SK-N-SH (cell line): Measurements from ENCODE around the gene IL9. TPM values are rescaled to one million over a fixed set of nuclear protein-coding genes. Genes with fewer than 3 reads are reported as not detected.

Experiments used
- CTCF ChIA-PET: fragments of 300-600, 350-600 bp; formaldehyde crosslinking; extraction: SDS; loops from one replicate; lab custom pipeline; 2021; lab: Yijun Ruan, JAX
- POLR2A ChIA-PET: fragments of 350-600 bp; sonication (Branson Sonifier 250); formaldehyde crosslinking; extraction: SDS; loops from one replicate; lab custom pipeline; 2020; ENCODE audit warnings: antibody characterized with exemption, inconsistent platforms; lab: Yijun Ruan, JAX
- DNase-seq: peaks from one replicate; pipeline ENCODE4 v3.0.0; 2012
- H2AFZ ChIP-seq: fragments of 200-600 bp; sonication (generic); 2 replicates; pipeline ENCODE4 v1.8.1; 2016; ENCODE audit warnings: antibody characterized with exemption, mild to moderate bottlenecking, low read depth
- H3F3A ChIP-seq: fragments of 200-600 bp; sonication (generic); replicated peaks from 2 replicates; pipeline ENCODE3; 2016; ENCODE audit warnings: antibody characterized with exemption, mild to moderate bottlenecking; ENCODE audit not compliant: insufficient read depth
- H3K27ac ChIP-seq, 2 experiments: fragments of 200-500 bp in 1 of 2; fragments of 200-600 bp in 1 of 2; sonication (Bioruptor generic) in 1 of 2; sonication (generic), shearing (Covaris generic) in 1 of 2; 2 replicates each; pipeline versions ENCODE4 v1.5.1 to v1.6.1; 2014 to 2016; ENCODE audit warnings: low read depth in 2 of 2, inconsistent platforms in 1 of 2, low read length in 1 of 2, mild to moderate bottlenecking in 1 of 2, mixed read lengths in 1 of 2
- H3K27me3 ChIP-seq: fragments of 200-600 bp; sonication (generic), shearing (Covaris generic); 2 replicates; pipeline ENCODE4 v1.6.1; 2016; ENCODE audit warnings: mixed run types; ENCODE audit not compliant: insufficient read depth
- H3K36me3 ChIP-seq, 2 experiments: fragments of 200-500 bp in 1 of 2; fragments of 200-600 bp in 1 of 2; sonication (Bioruptor generic) in 1 of 2; sonication (generic) in 1 of 2; replicated peaks in 1 of 2; 2 replicates each; pipeline versions ENCODE3 to v1.5.1; 2014 to 2016; ENCODE audit warnings: low read length in 1 of 2, mild to moderate bottlenecking in 1 of 2; ENCODE audit not compliant: insufficient read depth in 2 of 2, control insufficient read depth in 1 of 2
- H3K4me1 ChIP-seq, 2 experiments: fragments of 200-500 bp in 1 of 2; fragments of 200-600 bp in 1 of 2; sonication (Bioruptor generic) in 1 of 2; sonication (generic), shearing (Covaris generic) in 1 of 2; 2 replicates each; pipeline versions ENCODE4 v1.5.1 to v1.6.1; 2014 to 2016; ENCODE audit warnings: low read depth in 1 of 2, low read length in 1 of 2, mixed run types in 1 of 2; ENCODE audit not compliant: insufficient read depth in 2 of 2, control insufficient read depth in 1 of 2
- H3K4me2 ChIP-seq: fragments of 200-600 bp; sonication (generic), shearing (Covaris generic); 2 replicates; pipeline ENCODE4 v1.6.1; 2017; ENCODE audit warnings: mixed run types
- H3K4me3 ChIP-seq, 2 experiments: fragments of 200-500 bp in 1 of 2; fragments of 200-600 bp in 1 of 2; sonication (Bioruptor generic) in 1 of 2; sonication (generic), shearing (Covaris generic) in 1 of 2; 2 replicates each; pipeline versions ENCODE4 v1.5.1 to v1.8.1; 2014 to 2016; ENCODE audit warnings: low read depth in 2 of 2, inconsistent platforms in 1 of 2, low read length in 1 of 2, mild to moderate bottlenecking in 1 of 2, mixed read lengths in 1 of 2, moderate library complexity in 1 of 2
- H3K79me2 ChIP-seq: fragments of 200-600 bp; sonication (generic); 2 replicates; pipeline ENCODE4 v1.8.1; 2017; ENCODE audit warnings: mild to moderate bottlenecking; ENCODE audit not compliant: insufficient read depth
- H3K9ac ChIP-seq: fragments of 200-600 bp; sonication (generic); 2 replicates; pipeline ENCODE4 v1.6.1; 2017; ENCODE audit warnings: mixed run types
- H3K9me2 ChIP-seq: fragments of 200-600 bp; sonication (generic); 2 replicates; pipeline ENCODE4 v1.6.1; 2017; ENCODE audit warnings: mixed run types
- H3K9me3 ChIP-seq: fragments of 200-600 bp; sonication (generic); 2 replicates; pipeline ENCODE4 v1.6.1; 2017; ENCODE audit warnings: mixed run types, mild to moderate bottlenecking, moderate library complexity
- H4K20me1 ChIP-seq: fragments of 200-600 bp; sonication (generic); 2 replicates; pipeline ENCODE4 v1.6.1; 2017; ENCODE audit warnings: mild to moderate bottlenecking, mixed run types; ENCODE audit not compliant: insufficient read depth
- ELF1 ChIP-seq: IDR thresholded peaks from 2 replicates; pipeline ENCODE4 v1.4.0; 2012
- EP300 ChIP-seq, 2 experiments: IDR thresholded peaks; 2 replicates each; pipeline versions ENCODE4 v1.4.0 to v1.6.1; 2012; ENCODE audit warnings: borderline replicate concordance in 1 of 2, low read depth in 1 of 2, low read length in 1 of 2
- IRF3 ChIP-seq: fragments of 150-350 bp; IDR thresholded peaks from 2 replicates; pipeline ENCODE4 v1.6.1; 2016; ENCODE audit warnings: mild to moderate bottlenecking, low read depth, low read length
- MEF2A ChIP-seq: IDR thresholded peaks from 2 replicates; pipeline ENCODE4 v1.4.0; 2012; ENCODE audit warnings: low read depth, borderline replicate concordance
- PBX3 ChIP-seq: IDR thresholded peaks from 2 replicates; pipeline ENCODE4; 2012
- RAD21 ChIP-seq: IDR thresholded peaks from 2 replicates; pipeline ENCODE4 v1.6.1; 2012; ENCODE audit warnings: mild to moderate bottlenecking, low read length
- RCOR1 ChIP-seq: fragments of 150-350 bp; IDR thresholded peaks from 2 replicates; pipeline ENCODE4 v1.6.1; 2017; ENCODE audit warnings: antibody characterized with exemption, low read length
- RFX5 ChIP-seq: IDR thresholded peaks from 2 replicates; pipeline ENCODE4 v1.6.1; 2012; ENCODE audit warnings: mild to moderate bottlenecking, improper control_type of control experiment, low read length
- SIN3A ChIP-seq: IDR thresholded peaks from 2 replicates; pipeline ENCODE4 v1.6.1; 2012; ENCODE audit warnings: low read depth, mild to moderate bottlenecking, low read length, moderate library complexity, borderline replicate concordance
- WGBS: methylation state at CpG from one replicate; pipeline ENCODE4 v1.1.6; 2017; ENCODE audit warnings: low lambda C conversion rate; 5-methylcytosine and 5-hydroxymethylcytosine counted together
- polyA plus RNA-seq, 3 experiments: library from polyadenylated mRNA; depleted of rRNA; stranded (reverse); fragments of >200 nt; gene quantifications; 2 replicates each; pipeline ENCODE4 v1.2.3, GENCODE V29; 2012
- TF ChIP-seq, protein P1 (sequence below): fragments of 150-350 bp; IDR thresholded peaks from 2 replicates; pipeline ENCODE4 v1.6.1; 2017; ENCODE audit warnings: antibody characterized with exemption, low read length, low read depth, borderline replicate concordance
- TF ChIP-seq, protein P2 (sequence below): IDR thresholded peaks from 2 replicates; pipeline ENCODE4 v1.4.0; 2012; ENCODE audit warnings: low read depth
- TF ChIP-seq, protein P3 (sequence below): IDR thresholded peaks from 2 replicates; pipeline ENCODE4 v1.4.0; 2012; ENCODE audit warnings: low read depth, borderline replicate concordance
- TF ChIP-seq, protein P4 (sequence below): IDR thresholded peaks from 2 replicates; pipeline ENCODE4 v1.6.1; 2012; ENCODE audit warnings: mild to moderate bottlenecking, low read depth, low read length, moderate library complexity

IL9 gene
- polyA plus RNA-seq, 1 of the 3 experiments (the other 2 are of a cell fraction) = not detected

GRCh38 chr5:135941711-135942110 lies 46.1 kb upstream of the IL9 start:
- H3K9me3 ChIP-seq = no peaks in the 10 kb centered on the region
- H3K4me1 ChIP-seq = no peaks in the 10 kb centered on the region
- peaks cover 33% of the 10 kb centered on the region for H3F3A ChIP-seq
- WGBS = 64% methylated on average over 2 of the region's 2 CpGs
- H4K20me1 ChIP-seq = no peaks in the 10 kb centered on the region
- H3K36me3 ChIP-seq = peaks cover 34 to 40% of the 10 kb centered on the region in 2 experiments
- peaks cover 8% of the 10 kb centered on the region; the same call in 1 of the 2 replicates for H3K79me2 ChIP-seq
- H3K9ac ChIP-seq = no peak overlapping the region
- POLR2A ChIA-PET = no interaction called here
- no peak overlapping the region for H3K27ac ChIP-seq
- no peak for DNase-seq
- CTCF ChIA-PET = interaction anchor here (1.0 to 3.3 kb wide), 10 partner anchors 9 to 271 kb away, joined by 3 to 20 read pairs (median 4); no protein-coding TSS in a partner anchor
- no peaks in the 10 kb centered on the region for H3K9me2 ChIP-seq
- H2AFZ ChIP-seq = no peak overlapping the region
- no peak overlapping the region for H3K4me3 ChIP-seq
- no peak overlapping the region for H3K4me2 ChIP-seq
- H3K27me3 ChIP-seq = no peaks in the 10 kb centered on the region
- TF ChIP-seq EP300 (IDR thresholded peaks at IDR 0.05; ENCODE audit: borderline replicate concordance in 1 of 2, low read depth in 1 of 2, low read length in 1 of 2) (no peak), ELF1 (no peak), SIN3A (no peak), RAD21 (no peak), RCOR1 (no peak), RFX5 (no peak)
- TF ChIP-seq, protein P1, sequence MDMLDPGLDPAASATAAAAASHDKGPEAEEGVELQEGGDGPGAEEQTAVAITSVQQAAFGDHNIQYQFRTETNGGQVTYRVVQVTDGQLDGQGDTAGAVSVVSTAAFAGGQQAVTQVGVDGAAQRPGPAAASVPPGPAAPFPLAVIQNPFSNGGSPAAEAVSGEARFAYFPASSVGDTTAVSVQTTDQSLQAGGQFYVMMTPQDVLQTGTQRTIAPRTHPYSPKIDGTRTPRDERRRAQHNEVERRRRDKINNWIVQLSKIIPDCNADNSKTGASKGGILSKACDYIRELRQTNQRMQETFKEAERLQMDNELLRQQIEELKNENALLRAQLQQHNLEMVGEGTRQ = no peak
- TF ChIP-seq, protein P2, sequence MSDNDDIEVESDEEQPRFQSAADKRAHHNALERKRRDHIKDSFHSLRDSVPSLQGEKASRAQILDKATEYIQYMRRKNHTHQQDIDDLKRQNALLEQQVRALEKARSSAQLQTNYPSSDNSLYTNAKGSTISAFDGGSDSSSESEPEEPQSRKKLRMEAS = no peak
- TF ChIP-seq, protein P3, sequence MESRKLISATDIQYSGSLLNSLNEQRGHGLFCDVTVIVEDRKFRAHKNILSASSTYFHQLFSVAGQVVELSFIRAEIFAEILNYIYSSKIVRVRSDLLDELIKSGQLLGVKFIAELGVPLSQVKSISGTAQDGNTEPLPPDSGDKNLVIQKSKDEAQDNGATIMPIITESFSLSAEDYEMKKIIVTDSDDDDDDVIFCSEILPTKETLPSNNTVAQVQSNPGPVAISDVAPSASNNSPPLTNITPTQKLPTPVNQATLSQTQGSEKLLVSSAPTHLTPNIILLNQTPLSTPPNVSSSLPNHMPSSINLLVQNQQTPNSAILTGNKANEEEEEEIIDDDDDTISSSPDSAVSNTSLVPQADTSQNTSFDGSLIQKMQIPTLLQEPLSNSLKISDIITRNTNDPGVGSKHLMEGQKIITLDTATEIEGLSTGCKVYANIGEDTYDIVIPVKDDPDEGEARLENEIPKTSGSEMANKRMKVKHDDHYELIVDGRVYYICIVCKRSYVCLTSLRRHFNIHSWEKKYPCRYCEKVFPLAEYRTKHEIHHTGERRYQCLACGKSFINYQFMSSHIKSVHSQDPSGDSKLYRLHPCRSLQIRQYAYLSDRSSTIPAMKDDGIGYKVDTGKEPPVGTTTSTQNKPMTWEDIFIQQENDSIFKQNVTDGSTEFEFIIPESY = no peak

- Histone ChIP-seq H3K9me3 (no peaks in the 10 kb centered on the region), H2AFZ (no peak overlapping the region), H3K79me2 (peaks cover 51% of the 10 kb centered on the region), H3F3A (peaks cover 18% of the 10 kb centered on the region), H3K9me2 (no peaks in the 10 kb centered on the region), H3K4me1 (no peaks in the 10 kb centered on the region; a peak in 1 of 4 replicates), H3K4me3 (no peak overlapping the region), H3K36me3 (peaks cover 36 to 53% of the 10 kb centered on the region in 2 experiments), H3K27me3 (no peaks in the 10 kb centered on the region), H4K20me1 (no peaks in the 10 kb centered on the region), H3K27ac (no peak overlapping the region), H3K4me2 (no peak overlapping the region), H3K9ac (no peak overlapping the region)
- DNase-seq = no peak
- WGBS = 93% methylated on average over 5 of the region's 5 CpGs
- ChIA-PET POLR2A (no interaction called here), CTCF (interaction anchor here (0.9 to 2.6 kb wide), 8 partner anchors 8 to 276 kb away, joined by 3 to 13 read pairs (median 4); no protein-coding TSS in a partner anchor)
- TF ChIP-seq, protein P4, sequence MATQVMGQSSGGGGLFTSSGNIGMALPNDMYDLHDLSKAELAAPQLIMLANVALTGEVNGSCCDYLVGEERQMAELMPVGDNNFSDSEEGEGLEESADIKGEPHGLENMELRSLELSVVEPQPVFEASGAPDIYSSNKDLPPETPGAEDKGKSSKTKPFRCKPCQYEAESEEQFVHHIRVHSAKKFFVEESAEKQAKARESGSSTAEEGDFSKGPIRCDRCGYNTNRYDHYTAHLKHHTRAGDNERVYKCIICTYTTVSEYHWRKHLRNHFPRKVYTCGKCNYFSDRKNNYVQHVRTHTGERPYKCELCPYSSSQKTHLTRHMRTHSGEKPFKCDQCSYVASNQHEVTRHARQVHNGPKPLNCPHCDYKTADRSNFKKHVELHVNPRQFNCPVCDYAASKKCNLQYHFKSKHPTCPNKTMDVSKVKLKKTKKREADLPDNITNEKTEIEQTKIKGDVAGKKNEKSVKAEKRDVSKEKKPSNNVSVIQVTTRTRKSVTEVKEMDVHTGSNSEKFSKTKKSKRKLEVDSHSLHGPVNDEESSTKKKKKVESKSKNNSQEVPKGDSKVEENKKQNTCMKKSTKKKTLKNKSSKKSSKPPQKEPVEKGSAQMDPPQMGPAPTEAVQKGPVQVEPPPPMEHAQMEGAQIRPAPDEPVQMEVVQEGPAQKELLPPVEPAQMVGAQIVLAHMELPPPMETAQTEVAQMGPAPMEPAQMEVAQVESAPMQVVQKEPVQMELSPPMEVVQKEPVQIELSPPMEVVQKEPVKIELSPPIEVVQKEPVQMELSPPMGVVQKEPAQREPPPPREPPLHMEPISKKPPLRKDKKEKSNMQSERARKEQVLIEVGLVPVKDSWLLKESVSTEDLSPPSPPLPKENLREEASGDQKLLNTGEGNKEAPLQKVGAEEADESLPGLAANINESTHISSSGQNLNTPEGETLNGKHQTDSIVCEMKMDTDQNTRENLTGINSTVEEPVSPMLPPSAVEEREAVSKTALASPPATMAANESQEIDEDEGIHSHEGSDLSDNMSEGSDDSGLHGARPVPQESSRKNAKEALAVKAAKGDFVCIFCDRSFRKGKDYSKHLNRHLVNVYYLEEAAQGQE = no peak
- TF ChIP-seq, protein P3 = no peak
- TF ChIP-seq IRF3 (no peak), MEF2A (no peak), PBX3 (no peak)
These were observed 41.7 kb upstream of the IL9 start for GRCh38 chr5:135937245-135937911.
